T-helper 1 cell treated with Interleukin-12 subunit alpha and Interleukin-12 subunit beta and Interleukin-4 antibody, amounts not matched to agents 30 ng/mL and 1 ng/mL, for 36 hours (primary cell): ENCODE measurements around the gene PRICKLE2. TPM values are rescaled to one million over a fixed set of nuclear protein-coding genes. Genes with fewer than 3 reads are reported as not detected.

Source experiments
- intact Hi-C: fragments of 100-400 bp; cut with micrococcal nuclease; formaldehyde crosslinking; loops from one replicate; pipeline ENCODE4 v1.15.1; 2024
- total RNA-seq: library from RNA; stranded (reverse); gene quantifications from 2 replicates; pipeline ENCODE4 v1.2.3, GENCODE V29; 2022

PRICKLE2 gene
- total RNA-seq, 1 donor from 2014 or later: not detected

- intact Hi-C loops: no loop called here
Measured at GRCh38 chr3:64049136-64049535, 176.1 kb downstream of the PRICKLE2 start.

- intact Hi-C loops: no loop called here
Measured at GRCh38 chr3:64048631-64049061, 176.6 kb downstream of the PRICKLE2 start.

DNA sequence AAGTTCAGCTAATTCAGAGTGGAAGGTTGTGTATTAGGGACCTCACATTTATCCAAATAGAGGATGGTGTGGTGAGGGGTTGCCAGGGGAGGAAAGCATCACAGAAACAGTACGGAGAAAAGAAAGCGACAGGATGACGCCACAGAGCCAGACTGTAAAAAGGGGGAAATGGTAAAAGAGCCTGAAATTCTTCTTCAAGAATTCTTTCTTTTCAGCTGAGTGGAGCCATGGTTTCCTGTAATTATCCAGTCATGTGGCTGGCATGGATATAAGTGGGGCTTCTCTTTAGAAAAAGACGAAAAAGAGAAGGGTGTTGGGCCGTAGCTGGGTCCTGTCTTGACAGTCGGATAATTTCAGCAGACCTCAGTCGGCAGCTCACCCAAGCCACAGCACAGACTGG lies 177.5 kb downstream of the PRICKLE2 start:
- intact Hi-C loops: no loop called here

- intact Hi-C loops: no loop called here
Measured at GRCh38 chr3:64046996-64047594, 178.2 kb downstream of the PRICKLE2 start.

- intact Hi-C loops: no loop called here
Measured at GRCh38 chr3:64046592-64046991, 178.7 kb downstream of the PRICKLE2 start.

DNA sequence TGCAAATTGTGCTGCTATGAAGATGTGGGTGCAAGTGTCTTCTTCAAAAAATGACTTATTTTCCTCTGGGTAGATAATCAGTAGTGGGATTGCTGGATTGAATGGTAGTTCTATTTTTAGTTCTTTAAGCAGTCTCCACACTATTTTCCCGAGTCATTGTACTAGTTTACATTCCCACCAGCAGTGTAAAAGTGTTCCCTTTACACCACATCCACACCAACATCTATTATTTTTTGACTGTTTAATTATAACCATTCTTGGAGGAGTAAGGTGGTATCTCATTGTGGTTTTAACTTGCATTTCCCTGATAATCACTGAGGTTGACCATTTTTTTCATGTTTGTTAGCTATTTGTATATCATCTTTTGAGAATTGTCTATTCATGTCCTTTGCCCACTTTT lies 182.3 kb downstream of the PRICKLE2 start:
- intact Hi-C loops: no loop called here

Other genes with a start within 250 kb of the PRICKLE2 start
- gene PSMD6, start 202.0 kb downstream of the PRICKLE2 start, total RNA-seq: 97.6 and 100 TPM in 2 replicates